ENCODE measurements around the gene CHIT1.
"Not testable (repeated sequence)": the region's sequence is repeated elsewhere in the genome, so short reads cannot be mapped to it uniquely, and the experiment has no call there.

CHIT1 gene

DNA sequence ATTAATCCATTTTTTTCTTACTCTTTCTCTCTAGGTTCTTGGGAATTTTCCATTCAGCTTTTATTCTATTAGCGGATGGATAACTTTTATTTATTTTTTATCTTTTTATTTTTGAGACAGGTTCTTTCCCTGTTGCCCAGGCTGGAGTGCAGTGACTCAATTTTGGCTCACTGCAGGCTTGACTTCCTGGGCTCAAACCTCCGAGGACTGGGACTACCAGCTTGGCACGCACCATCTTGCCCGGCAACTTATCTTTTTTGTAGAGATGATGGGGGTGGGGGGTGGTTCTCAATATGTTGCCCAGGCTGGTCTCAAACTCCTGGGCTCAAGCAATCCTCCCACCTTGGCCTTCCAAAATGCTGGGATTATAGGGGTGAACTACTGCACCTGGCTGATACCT, 36.1 kb upstream of the CHIT1 start:
- DNase-seq (ENCODE audit: low spot score) = no peak

DNA sequence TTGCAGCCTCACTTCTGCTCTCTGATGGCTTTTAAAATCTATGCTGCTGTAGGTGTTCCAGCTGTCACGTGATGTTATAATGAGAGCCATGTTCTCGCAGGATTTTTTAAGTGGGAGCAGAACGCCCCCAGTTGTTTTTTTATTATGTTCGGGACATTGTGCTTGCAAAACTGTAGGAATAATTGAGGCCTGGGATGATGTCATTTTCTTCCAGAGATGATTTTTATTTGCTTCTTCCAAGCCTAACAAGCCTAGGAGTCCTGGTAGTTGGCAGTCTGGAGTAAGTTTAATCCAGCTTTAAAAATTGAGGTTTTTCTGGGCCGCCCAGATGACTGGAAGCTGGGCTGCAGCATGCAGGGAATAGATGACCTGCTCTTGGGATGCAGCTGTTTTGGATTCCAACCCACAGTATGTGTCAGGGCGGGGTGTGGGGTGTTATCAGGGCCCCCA, 34.6 kb upstream of the CHIT1 start:
- DNase-seq (ENCODE audit: low spot score) = no peak

DNA sequence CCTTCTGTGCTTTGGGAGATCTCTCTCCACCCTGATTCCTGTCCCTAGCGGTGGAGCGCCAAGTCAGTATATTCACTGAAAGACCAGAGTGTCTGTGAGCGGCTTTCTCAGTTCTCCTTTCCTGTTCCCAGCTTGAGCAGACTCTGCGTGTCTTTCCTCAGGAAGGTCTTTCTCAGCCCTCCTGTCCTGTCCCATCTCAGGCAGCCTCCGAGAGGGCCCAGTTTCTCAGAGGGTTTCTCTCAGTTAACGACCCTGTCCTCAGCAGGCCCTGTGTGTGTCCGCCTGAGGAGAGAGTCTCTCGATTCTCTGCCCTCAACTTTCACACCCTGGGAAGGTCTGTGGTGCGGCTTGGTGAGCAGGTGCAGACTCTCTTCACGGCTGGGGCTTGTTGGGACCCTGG, 34.0 kb upstream of the CHIT1 start:
- DNase-seq (ENCODE audit: low spot score) = no peak

DNA sequence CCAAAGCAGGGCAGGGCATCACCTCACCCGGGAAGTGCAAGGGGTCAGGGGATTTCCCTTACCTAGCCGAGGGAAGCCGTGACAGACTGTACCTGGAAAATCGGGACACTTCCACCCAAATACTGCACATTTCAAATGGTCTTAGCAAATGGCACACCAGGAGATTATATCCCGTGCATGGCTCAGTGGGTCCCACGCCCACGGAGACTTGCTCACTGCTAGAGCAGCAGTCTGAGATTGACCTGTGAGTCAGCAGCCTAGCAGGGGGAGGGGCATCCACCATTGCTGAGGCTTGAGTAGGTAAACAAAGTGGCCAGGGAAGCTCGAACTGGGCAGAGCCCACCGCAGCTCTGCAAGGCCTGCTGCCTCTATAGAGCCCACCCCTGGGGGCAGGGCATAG, 27.2 kb upstream of the CHIT1 start:
- DNase-seq (ENCODE audit: low spot score) = not testable (repeated sequence)

DNA sequence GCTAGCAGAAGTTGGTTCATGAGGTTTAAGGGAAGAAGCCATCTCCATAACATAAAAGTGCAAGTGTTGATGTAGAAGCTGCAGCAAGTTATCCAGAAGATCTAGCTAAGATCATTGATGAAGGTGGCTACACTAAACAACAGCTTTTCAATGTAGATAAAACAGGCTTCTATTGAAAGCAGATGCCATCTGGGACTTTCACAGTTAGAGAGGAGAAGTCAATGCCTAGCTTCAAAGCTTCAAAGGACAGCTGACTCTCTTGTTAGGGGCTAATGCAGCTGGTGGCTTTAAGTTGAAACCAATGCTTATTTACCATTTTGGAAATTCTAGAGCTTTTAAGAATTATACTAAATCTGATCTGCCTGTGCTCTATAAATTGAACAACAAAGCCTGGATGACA, 25.3 kb upstream of the CHIT1 start:
- DNase-seq (ENCODE audit: low spot score) = not testable (repeated sequence)

DNA sequence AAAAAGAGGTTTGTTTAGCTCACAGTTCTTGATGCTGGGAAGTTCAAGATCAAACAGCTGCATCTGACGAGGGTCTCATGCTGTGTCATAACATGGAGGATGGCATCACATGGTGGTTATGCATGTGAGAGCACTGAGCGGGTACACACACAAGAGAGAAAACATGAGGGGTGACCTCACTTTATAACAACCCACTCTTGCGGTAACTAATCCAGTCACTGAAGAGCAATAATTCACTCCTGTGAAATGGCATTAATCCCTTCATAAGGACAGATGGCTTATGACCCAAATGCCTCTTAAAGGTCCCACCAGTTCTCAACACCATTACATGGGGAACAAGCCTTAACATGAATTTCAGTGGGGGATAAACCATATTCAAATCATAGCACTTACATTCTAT, 23.2 kb upstream of the CHIT1 start:
- DNase-seq (ENCODE audit: low spot score) = no peak

DNA sequence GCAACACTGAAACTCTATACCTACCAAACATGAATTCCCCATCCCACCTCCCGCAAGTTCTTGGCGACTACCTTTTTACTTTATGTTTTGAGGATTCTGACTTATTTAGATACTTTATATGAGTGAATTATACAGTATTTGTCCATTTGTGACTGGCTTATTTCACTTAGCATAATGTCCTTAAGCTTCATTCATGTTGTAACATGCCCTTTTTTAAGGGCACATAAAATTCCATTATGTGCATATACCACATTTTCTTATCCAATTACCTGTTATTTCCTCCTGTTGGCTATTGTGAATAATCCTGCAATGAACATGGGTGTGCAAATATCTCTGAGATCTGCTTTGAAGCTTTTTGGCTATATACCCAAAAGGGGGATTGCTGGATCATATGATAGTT, 22.0 kb upstream of the CHIT1 start:
- no peak for DNase-seq (ENCODE audit: low spot score)

DNA sequence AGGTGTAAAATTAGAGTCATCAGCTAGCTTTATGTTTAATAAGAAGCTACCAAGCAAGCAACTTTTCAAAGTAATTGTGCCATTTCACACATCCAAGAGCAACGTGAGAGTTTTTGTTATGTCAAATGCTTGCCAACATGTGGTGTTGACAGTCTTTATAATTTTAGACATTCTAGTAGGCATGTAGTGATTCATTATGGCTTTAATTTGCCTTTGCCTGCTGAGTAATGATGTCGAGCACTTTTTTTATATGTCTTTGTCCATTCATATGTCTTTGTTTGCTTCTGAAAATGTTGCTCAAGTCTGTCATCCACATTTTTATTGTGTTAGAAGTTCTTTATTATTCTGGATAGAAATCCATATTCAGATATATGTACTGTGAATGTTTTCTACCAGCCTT, 21.4 kb upstream of the CHIT1 start:
- no peak for DNase-seq (ENCODE audit: low spot score)

DNA sequence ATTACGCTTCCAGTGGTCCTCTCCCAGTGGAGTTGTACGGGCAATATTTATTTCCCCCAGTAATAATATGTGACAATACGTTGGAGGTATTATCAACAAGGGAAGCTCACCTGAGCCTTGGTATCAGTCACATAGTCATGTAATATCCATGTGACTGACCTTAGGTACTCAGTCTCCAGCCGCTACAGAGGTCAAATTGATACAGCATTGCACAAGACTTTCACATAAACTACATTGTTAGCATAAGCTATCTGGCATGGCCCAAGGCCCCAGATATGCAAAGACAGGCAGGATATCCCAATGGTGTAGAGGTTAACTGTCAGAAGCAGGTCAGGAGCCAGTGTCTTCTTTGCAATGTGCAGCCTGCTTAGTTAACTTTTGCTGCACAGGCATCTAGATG, 15.3 kb upstream of the CHIT1 start:
- DNase-seq (ENCODE audit: low spot score) = no peak

DNA sequence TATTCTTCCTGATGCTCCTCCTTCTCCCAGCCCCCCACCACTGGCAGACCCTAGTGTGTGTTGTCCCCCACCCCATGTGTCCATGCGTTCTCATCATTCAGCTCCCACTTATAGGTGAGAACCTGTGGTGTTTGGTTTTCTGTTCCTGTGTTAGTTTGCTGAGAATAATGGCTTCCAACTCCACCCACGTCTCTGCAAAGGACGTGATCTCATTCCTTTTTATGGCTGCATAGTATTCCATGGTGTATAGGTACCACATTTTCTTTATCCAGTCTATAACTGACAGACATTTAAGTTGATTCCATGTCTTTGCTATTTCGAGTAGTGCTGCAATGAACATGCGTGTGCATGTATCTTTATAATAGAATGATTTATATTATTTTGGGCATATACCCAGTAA, 12.2 kb upstream of the CHIT1 start:
- DNase-seq (ENCODE audit: low spot score) = not testable (repeated sequence)

DNA sequence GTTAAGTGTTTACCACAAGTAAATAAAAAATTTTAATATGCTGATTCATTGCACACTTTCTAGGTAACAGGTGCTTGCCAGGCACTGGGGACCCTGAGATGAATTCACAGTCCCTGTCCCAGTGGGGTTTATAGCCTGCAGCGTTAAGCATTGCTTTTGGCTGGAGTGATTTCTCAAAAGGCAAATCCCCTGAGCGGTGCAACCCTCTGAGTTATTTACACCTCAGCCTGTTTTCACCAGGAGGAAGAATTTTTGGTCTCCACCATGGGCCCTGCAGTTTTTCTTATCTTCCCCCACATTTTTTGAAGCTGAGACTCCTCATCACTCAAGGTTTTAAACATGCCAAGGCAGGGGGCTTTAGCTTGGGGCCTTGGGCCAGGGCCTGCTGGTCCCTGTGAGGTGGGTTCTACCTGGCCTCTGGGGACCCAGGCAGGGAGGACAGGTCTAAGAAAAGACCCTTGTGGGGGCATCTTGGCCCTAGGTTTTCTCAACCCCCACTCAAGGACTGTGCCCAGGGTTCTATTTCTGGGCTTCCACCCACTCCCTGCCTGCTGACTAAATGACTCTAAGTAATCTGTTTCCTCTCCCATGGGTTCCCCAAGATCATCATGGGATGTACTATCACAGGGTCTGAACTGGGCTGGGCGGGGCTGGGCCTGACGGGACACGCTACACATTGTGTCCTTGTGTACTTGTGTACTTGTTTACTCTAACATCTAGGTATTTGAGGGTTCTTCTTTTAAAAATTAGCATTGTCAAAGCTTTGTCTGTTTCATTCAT, 10.2 kb upstream of the CHIT1 start:
- DNase-seq (ENCODE audit: low spot score) = no peak

DNA sequence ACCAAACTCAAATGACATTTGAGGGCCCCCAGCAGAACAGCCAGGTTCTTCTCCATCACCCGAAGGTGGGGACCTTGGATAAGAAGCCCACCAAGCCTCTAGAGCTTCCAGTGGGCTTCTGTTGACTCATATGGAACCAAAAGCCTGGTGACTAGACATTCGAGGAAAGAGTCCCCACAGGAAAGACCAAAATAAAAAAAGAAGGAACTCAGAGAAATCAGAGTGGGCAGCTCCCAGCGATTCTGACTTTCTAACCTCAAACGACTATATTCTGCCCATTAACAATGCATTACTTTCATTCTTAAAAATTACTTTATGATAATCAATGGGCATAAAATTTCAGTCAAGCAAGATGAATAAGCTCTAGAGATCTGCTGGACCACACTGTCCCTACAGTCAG, 9.6 kb upstream of the CHIT1 start:
- no peak for DNase-seq (ENCODE audit: low spot score)

DNA sequence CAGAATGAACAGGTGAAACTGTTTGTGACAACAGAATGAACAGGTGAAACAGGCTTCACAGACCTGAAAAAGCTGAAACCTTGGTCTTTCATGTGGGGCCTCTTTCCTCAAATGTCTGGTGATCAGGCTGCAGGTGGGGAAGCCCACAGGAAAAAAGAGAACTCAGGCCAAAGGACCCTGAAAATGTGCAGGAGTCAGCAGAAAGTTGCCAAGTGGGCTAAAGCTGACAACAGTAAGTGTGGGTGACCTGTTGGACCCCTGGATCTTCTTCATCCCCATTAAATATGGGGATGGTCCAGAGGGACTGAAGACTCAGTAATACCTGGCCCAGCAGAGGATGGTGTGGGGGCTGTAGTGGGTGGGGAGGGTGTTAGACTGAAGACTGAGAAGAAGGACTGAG, 9.1 kb upstream of the CHIT1 start:
- DNase-seq (ENCODE audit: low spot score) = no peak

DNA sequence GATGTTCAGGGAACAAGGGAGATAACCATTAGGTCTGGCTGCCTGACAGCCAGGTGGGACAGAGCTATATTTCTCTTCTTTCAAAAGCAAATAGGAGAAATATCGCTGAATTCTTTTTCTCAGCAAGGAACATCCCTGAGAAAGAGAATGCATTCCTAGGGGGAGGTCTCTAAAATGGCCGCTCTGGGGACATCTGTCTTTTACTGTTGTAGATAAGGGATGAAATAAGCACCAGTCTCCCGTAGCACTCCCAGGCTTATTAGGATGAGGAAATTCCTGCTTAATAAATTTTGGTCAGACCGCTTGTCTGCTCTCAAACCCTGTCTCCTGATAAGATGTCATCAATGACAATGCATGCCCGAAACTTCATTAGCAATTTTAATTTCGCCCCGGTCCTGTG, 5.4 kb upstream of the CHIT1 start:
- DNase-seq (ENCODE audit: low spot score) = not testable (repeated sequence)

DNA sequence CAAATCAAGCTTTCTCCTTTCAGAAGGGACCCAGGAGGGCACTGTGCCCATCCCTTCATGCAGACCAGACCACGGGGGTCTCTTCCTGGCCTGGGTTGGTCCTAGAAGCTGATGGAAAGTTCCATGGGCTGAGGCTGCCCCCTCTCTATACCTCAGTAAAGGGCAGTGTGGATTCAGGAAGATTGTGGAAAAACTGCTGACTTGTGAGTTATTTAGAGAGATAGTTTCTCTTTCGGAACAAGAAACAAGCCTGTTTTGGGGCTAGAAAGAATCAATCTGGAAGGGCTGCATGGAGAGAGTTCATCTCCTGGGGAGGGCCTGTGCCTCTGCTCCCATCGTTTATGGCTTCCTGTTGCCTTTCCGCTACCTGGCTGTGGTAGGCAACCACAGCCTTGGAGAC, 803 bp downstream of the CHIT1 start:
- no peak for DNase-seq (ENCODE audit: low spot score)

DNA sequence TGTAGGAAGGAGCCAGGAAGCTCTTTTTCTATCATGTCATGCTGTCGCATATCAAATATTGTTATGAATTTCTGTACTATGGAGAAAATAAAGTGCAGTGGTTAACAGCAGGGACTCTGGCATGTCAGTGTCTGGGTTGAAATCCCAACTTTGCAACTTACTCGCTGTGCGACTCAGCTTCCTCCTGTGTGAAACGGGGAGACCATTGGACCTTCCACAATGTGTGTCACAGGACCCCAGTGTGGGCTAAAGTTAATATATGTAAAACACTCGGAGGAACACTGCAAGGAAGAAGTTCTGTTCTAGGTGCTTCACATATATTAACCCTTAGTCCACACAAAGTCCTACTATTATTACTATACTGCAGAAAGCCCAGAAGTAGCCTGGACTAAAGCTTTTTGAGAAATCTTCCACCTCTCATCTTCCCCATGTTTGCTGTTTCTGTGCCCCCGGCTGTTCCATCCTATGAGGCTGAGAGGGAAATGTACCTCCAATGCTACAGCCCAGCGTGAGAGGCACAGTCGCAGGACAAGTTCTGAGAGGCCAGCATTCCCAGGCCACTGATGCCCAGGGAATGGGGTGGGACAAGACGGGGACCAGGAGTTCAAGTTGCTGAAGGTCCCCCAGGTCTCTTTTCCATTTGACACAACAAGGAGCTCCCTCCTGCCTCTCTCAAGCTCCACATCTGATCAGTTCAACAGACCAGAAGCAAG, 1.9 kb downstream of the CHIT1 start:
- no peak for DNase-seq (ENCODE audit: low spot score)

DNA sequence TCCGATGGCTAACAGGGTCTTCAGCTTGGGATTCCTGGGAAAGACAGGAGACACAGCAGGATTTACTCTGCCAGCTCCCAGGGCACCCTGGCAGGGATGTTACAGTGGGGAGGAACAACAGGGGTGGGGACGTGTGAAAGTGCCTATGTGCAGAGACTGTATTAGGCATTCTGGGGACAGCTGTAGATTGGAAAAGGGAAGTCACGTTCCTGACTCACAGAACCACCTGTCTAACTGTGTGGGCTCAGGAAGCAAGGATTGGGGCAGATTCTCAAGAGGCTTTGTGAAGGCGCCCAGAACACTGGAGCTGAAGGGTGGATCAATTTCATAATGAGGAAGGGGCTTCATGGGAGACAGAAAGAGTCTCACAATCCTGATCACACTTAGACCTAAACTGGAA, 4.4 kb downstream of the CHIT1 start:
- no peak for DNase-seq (ENCODE audit: low spot score)

DNA sequence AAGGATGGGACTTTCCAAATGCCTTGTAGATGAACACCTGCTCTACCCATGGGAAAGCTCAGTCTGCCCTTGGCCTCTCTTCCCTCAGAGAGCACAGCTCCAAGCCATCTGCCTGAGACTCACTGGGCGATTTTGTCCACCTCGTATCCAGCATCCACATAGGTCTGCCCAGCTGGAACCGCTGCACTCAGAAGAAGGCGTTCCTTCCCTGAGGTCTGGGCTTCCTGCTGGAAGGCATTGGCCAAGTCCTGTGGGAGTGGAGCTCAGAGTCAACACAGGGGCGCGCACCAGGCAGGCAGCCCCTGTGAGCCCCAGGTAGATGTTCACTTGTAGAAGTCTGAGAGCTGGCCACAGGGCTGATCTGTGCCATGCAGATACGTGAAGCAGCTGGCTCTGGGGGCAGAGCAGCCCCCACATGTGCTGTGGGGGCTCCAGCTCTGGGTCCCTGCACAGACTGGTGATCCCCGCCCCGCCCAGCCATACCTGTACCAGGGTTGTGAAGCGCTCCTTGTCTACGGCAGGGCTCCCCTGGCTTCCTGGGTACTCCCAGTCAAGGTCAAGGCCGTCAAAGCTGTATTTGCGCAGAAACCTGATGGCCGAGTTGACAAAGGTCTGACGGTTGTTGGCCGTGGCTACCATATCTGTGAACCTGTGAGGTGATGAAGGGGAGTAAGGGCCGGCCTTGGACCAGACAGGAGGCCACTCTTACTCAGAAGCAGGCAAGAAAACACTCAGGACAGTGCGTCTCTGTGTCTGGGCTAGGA, 6.3 kb downstream of the CHIT1 start:
- DNase-seq (ENCODE audit: low spot score) = no peak

DNA sequence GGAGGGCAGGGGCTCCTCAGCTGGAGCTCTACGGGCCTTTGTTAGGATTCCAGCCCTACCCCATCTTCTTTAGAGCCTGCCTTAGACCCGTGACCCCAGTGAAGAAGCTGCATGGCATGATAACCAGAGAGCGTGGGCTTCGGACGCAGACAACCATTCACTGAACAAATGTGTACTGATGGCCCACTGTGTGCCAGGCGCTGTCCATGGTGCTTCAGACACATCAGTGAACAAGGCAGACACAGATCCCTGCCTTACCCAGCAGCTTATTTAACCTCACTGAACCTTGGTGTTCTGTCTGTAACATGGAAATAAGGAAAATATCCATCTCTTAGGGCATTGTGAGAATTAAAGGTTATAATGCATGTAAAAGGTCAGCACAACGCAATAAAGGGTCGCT, 9.5 kb downstream of the CHIT1 start:
- DNase-seq (ENCODE audit: low spot score) = no peak

DNA sequence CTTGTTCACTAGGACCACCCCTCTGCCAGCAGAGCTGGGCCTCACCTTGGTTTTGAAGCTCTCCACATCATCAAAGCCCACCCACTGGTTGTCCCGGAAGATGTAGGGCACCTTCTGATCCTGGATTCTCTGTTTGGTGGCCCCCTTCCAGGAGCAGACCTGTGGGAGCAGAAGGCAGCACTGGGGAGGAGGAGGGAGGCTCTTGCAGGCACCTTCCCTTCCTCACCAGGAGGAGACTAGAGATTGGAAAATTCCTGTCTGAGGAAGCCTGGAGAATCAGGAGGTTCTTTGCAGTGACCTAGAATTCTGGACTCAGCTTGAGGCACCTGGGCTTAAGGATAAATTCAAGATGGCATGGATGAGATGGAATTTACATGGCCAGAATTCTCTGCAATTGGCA, 10.3 kb downstream of the CHIT1 start:
- no peak for DNase-seq (ENCODE audit: low spot score)

DNA sequence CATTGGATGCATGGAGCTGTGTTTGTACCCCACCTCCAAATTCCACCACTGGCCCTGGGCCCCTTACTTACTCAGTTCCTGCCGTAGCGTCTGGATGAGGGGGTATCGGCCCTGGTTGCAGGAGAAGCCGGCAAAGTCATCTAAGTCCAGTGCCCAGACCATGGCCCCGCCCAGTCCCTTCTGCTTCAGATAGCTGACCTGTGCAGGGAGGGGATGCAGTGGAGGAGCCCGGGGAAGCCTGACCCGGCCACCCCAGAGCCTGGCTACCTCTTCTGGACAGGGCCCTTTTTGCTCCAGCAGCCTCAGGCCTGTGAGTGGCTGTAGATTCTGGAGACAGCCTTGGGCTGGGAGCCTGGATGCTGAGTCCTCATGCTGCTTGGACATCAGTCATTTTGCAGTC, 11.8 kb downstream of the CHIT1 start:
- DNase-seq (ENCODE audit: low spot score) = no peak

DNA sequence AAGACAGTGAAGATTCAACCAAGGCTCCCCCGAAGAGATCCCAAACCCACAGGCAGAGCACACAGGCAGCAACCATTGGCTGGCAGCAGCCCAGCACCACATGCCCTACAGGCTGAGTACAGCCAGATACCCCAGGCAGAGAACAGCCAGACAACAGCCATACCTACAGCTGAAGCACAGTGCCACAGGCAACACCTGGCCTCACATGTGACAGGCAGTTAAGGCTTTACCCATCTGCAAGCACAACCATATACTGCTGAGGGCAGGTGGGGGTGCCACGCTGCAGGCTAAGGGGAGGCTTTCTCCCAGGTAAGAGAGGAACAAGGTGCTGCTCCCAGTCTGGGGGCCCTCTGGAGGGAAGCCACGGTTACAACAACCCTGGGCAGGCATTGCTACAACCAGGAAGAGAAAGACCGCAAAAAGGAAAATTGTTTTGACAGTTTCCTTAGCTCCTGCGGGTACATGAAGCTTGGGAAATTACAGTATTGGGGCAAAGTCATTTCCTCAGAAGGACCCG, 12.3 kb downstream of the CHIT1 start:
- DNase-seq (ENCODE audit: low spot score) = no peak
